SK-N-SH (cell line): Measurements from ENCODE around the gene PLXND1. TPM values are rescaled to one million over a fixed set of nuclear protein-coding genes. Genes with fewer than 3 reads are reported as not detected.

Experiments used
- CTCF ChIA-PET: fragments of 300-600, 350-600 bp; formaldehyde crosslinking; extraction: SDS; loops from one replicate; lab custom pipeline; 2021; lab: Yijun Ruan, JAX
- POLR2A ChIA-PET: fragments of 350-600 bp; sonication (Branson Sonifier 250); formaldehyde crosslinking; extraction: SDS; loops from one replicate; lab custom pipeline; 2020; ENCODE audit warnings: antibody characterized with exemption, inconsistent platforms; lab: Yijun Ruan, JAX
- DNase-seq: peaks from one replicate; pipeline ENCODE4 v3.0.0; 2012
- H2AFZ ChIP-seq: fragments of 200-600 bp; sonication (generic); 2 replicates; pipeline ENCODE4 v1.8.1; 2016; ENCODE audit warnings: antibody characterized with exemption, mild to moderate bottlenecking, low read depth
- H3F3A ChIP-seq: fragments of 200-600 bp; sonication (generic); replicated peaks from 2 replicates; pipeline ENCODE3; 2016; ENCODE audit warnings: antibody characterized with exemption, mild to moderate bottlenecking; ENCODE audit not compliant: insufficient read depth
- H3K27ac ChIP-seq, 2 experiments: fragments of 200-500 bp in 1 of 2; fragments of 200-600 bp in 1 of 2; sonication (Bioruptor generic) in 1 of 2; sonication (generic), shearing (Covaris generic) in 1 of 2; 2 replicates each; pipeline versions ENCODE4 v1.5.1 to v1.6.1; 2014 to 2016; ENCODE audit warnings: low read depth in 2 of 2, inconsistent platforms in 1 of 2, low read length in 1 of 2, mild to moderate bottlenecking in 1 of 2, mixed read lengths in 1 of 2
- H3K27me3 ChIP-seq: fragments of 200-600 bp; sonication (generic), shearing (Covaris generic); 2 replicates; pipeline ENCODE4 v1.6.1; 2016; ENCODE audit warnings: mixed run types; ENCODE audit not compliant: insufficient read depth
- H3K36me3 ChIP-seq, 2 experiments: fragments of 200-500 bp in 1 of 2; fragments of 200-600 bp in 1 of 2; sonication (Bioruptor generic) in 1 of 2; sonication (generic) in 1 of 2; replicated peaks in 1 of 2; 2 replicates each; pipeline versions ENCODE3 to v1.5.1; 2014 to 2016; ENCODE audit warnings: low read length in 1 of 2, mild to moderate bottlenecking in 1 of 2; ENCODE audit not compliant: insufficient read depth in 2 of 2, control insufficient read depth in 1 of 2
- H3K4me1 ChIP-seq, 2 experiments: fragments of 200-500 bp in 1 of 2; fragments of 200-600 bp in 1 of 2; sonication (Bioruptor generic) in 1 of 2; sonication (generic), shearing (Covaris generic) in 1 of 2; 2 replicates each; pipeline versions ENCODE4 v1.5.1 to v1.6.1; 2014 to 2016; ENCODE audit warnings: low read depth in 1 of 2, low read length in 1 of 2, mixed run types in 1 of 2; ENCODE audit not compliant: insufficient read depth in 2 of 2, control insufficient read depth in 1 of 2
- H3K4me2 ChIP-seq: fragments of 200-600 bp; sonication (generic), shearing (Covaris generic); 2 replicates; pipeline ENCODE4 v1.6.1; 2017; ENCODE audit warnings: mixed run types
- H3K4me3 ChIP-seq, 2 experiments: fragments of 200-500 bp in 1 of 2; fragments of 200-600 bp in 1 of 2; sonication (Bioruptor generic) in 1 of 2; sonication (generic), shearing (Covaris generic) in 1 of 2; 2 replicates each; pipeline versions ENCODE4 v1.5.1 to v1.8.1; 2014 to 2016; ENCODE audit warnings: low read depth in 2 of 2, inconsistent platforms in 1 of 2, low read length in 1 of 2, mild to moderate bottlenecking in 1 of 2, mixed read lengths in 1 of 2, moderate library complexity in 1 of 2
- H3K79me2 ChIP-seq: fragments of 200-600 bp; sonication (generic); 2 replicates; pipeline ENCODE4 v1.8.1; 2017; ENCODE audit warnings: mild to moderate bottlenecking; ENCODE audit not compliant: insufficient read depth
- H3K9ac ChIP-seq: fragments of 200-600 bp; sonication (generic); 2 replicates; pipeline ENCODE4 v1.6.1; 2017; ENCODE audit warnings: mixed run types
- H3K9me2 ChIP-seq: fragments of 200-600 bp; sonication (generic); 2 replicates; pipeline ENCODE4 v1.6.1; 2017; ENCODE audit warnings: mixed run types
- H3K9me3 ChIP-seq: fragments of 200-600 bp; sonication (generic); 2 replicates; pipeline ENCODE4 v1.6.1; 2017; ENCODE audit warnings: mixed run types, mild to moderate bottlenecking, moderate library complexity
- H4K20me1 ChIP-seq: fragments of 200-600 bp; sonication (generic); 2 replicates; pipeline ENCODE4 v1.6.1; 2017; ENCODE audit warnings: mild to moderate bottlenecking, mixed run types; ENCODE audit not compliant: insufficient read depth
- EP300 ChIP-seq, 2 experiments: IDR thresholded peaks; 2 replicates each; pipeline versions ENCODE4 v1.4.0 to v1.6.1; 2012; ENCODE audit warnings: borderline replicate concordance in 1 of 2, low read depth in 1 of 2, low read length in 1 of 2
- EZH2phosphoT487 ChIP-seq: fragments of 200-600 bp; sonication (generic); IDR thresholded peaks from 2 replicates; pipeline ENCODE4 v1.6.1; 2017; ENCODE audit warnings: low read depth, mixed run types, mild to moderate bottlenecking, antibody characterized with exemption, moderate library complexity, borderline replicate concordance
- FOXM1 ChIP-seq: IDR thresholded peaks from 2 replicates; pipeline ENCODE4 v1.4.0; 2012; ENCODE audit warnings: low read depth, mild to moderate bottlenecking
- JUND ChIP-seq: IDR thresholded peaks from 2 replicates; pipeline ENCODE4 v1.4.0; 2012
- MXI1 ChIP-seq: IDR thresholded peaks from 2 replicates; pipeline ENCODE4 v1.6.1; 2012; ENCODE audit warnings: mild to moderate bottlenecking, low read depth, low read length, improper control_type of control experiment
- RFX5 ChIP-seq: IDR thresholded peaks from 2 replicates; pipeline ENCODE4 v1.6.1; 2012; ENCODE audit warnings: mild to moderate bottlenecking, improper control_type of control experiment, low read length
- SIN3A ChIP-seq: IDR thresholded peaks from 2 replicates; pipeline ENCODE4 v1.6.1; 2012; ENCODE audit warnings: low read depth, mild to moderate bottlenecking, low read length, moderate library complexity, borderline replicate concordance
- TAF1 ChIP-seq: IDR thresholded peaks from 2 replicates; pipeline ENCODE4 v1.6.1; 2012; ENCODE audit warnings: low read depth, mild to moderate bottlenecking, low read length, moderate library complexity, borderline replicate concordance
- TCF12 ChIP-seq: IDR thresholded peaks from 2 replicates; pipeline ENCODE4 v1.4.0; 2012
- USF1 ChIP-seq: IDR thresholded peaks from 2 replicates; pipeline ENCODE4 v1.4.0; 2012; ENCODE audit warnings: low read depth, borderline replicate concordance
- YY1 ChIP-seq: IDR thresholded peaks from 2 replicates; pipeline ENCODE4 v1.4.0; 2012; ENCODE audit warnings: low read depth, mild to moderate bottlenecking
- WGBS: methylation state at CpG from one replicate; pipeline ENCODE4 v1.1.6; 2017; ENCODE audit warnings: low lambda C conversion rate; 5-methylcytosine and 5-hydroxymethylcytosine counted together
- polyA plus RNA-seq, 3 experiments: library from polyadenylated mRNA; depleted of rRNA; stranded (reverse); fragments of >200 nt; gene quantifications; 2 replicates each; pipeline ENCODE4 v1.2.3, GENCODE V29; 2012
- TF ChIP-seq, protein P1 (sequence below): fragments of 200-600 bp; sonication (generic); IDR thresholded peaks from 2 replicates; pipeline ENCODE4 v1.6.1; 2017; ENCODE audit warnings: antibody characterized with exemption, mild to moderate bottlenecking, moderate library complexity
- TF ChIP-seq, protein P2 (sequence below): fragments of 150-350 bp; IDR thresholded peaks from 2 replicates; pipeline ENCODE4 v1.6.1; 2017; ENCODE audit warnings: antibody characterized with exemption, low read length, low read depth, borderline replicate concordance

PLXND1 gene
- polyA plus RNA-seq, 1 of the 3 experiments (the other 2 are of a cell fraction): 53.5 TPM

- peaks cover 15% of the 10 kb centered on the region for H3F3A ChIP-seq
- no peaks in the 10 kb centered on the region for H3K27me3 ChIP-seq
- H3K79me2 ChIP-seq: peaks cover 25% of the 10 kb centered on the region
- CTCF ChIA-PET: interaction anchor here (0.6 to 1.3 kb wide), 4 partner anchors 11 to 120 kb away, joined by 3 to 4 read pairs (median 3); no protein-coding TSS in a partner anchor
- H3K4me3 ChIP-seq: peak overlapping the region; percentile 24 to 50; a peak in 3 of 4 replicates
- WGBS: 79% methylated on average over 6 of the region's 12 CpGs
- TF ChIP-seq USF1 (no peak), FOXM1 (no peak), EP300 (IDR thresholded peaks at IDR 0.05; ENCODE audit: borderline replicate concordance in 1 of 2, low read depth in 1 of 2, low read length in 1 of 2) (no peak), JUND (no peak), SIN3A (no peak), TAF1 (no peak), TCF12 (no peak), YY1 (no peak), MXI1 (no peak), EZH2phosphoT487 (no peak), RFX5 (no peak)
- TF ChIP-seq, protein P1, sequence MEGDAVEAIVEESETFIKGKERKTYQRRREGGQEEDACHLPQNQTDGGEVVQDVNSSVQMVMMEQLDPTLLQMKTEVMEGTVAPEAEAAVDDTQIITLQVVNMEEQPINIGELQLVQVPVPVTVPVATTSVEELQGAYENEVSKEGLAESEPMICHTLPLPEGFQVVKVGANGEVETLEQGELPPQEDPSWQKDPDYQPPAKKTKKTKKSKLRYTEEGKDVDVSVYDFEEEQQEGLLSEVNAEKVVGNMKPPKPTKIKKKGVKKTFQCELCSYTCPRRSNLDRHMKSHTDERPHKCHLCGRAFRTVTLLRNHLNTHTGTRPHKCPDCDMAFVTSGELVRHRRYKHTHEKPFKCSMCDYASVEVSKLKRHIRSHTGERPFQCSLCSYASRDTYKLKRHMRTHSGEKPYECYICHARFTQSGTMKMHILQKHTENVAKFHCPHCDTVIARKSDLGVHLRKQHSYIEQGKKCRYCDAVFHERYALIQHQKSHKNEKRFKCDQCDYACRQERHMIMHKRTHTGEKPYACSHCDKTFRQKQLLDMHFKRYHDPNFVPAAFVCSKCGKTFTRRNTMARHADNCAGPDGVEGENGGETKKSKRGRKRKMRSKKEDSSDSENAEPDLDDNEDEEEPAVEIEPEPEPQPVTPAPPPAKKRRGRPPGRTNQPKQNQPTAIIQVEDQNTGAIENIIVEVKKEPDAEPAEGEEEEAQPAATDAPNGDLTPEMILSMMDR: no peak
- TF ChIP-seq, protein P2, sequence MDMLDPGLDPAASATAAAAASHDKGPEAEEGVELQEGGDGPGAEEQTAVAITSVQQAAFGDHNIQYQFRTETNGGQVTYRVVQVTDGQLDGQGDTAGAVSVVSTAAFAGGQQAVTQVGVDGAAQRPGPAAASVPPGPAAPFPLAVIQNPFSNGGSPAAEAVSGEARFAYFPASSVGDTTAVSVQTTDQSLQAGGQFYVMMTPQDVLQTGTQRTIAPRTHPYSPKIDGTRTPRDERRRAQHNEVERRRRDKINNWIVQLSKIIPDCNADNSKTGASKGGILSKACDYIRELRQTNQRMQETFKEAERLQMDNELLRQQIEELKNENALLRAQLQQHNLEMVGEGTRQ: no peak
- H3K4me1 ChIP-seq: peaks cover 9 to 10% of the 10 kb centered on the region in 2 experiments; a peak in 2 of 4 replicates
- no peak overlapping the region for H3K27ac ChIP-seq
- no peak for DNase-seq
- H3K9me3 ChIP-seq: no peaks in the 10 kb centered on the region
- H2AFZ ChIP-seq: no peak overlapping the region
- H3K9ac ChIP-seq: no peak overlapping the region
- H3K4me2 ChIP-seq: peak overlapping the region; percentile 74
- peaks cover 14% of the 10 kb centered on the region for H4K20me1 ChIP-seq
- POLR2A ChIA-PET: no interaction called here
- H3K36me3 ChIP-seq: no peaks in the 10 kb centered on the region
- H3K9me2 ChIP-seq: no peaks in the 10 kb centered on the region
These were observed 1.7 kb downstream of the PLXND1 start for GRCh38 chr3:129604767-129605166.
